Neural crest cell (in vitro differentiated cells): ENCODE measurements around the gene CMAS. TPM values are rescaled to one million over a fixed set of nuclear protein-coding genes. Genes with fewer than 3 reads are reported as not detected.

ENCODE experiments used
- DNase-seq: peaks from one replicate; pipeline ENCODE4 v3.0.0; 2021; ENCODE audit warnings: low read depth, mixed read lengths, low spot score
- H3K27ac Mint-ChIP-seq: one replicate; pipeline ENCODE4 v1.8.0; 2021; ENCODE audit warnings: mild to moderate bottlenecking, mixed read lengths; ENCODE audit not compliant: unreplicated experiment
- H3K27me3 Mint-ChIP-seq: 2 replicates; pipeline ENCODE4 v1.8.0; 2021; ENCODE audit warnings: low read depth, mild to moderate bottlenecking, mixed read lengths
- H3K36me3 Mint-ChIP-seq: 2 replicates; pipeline ENCODE4 v1.8.0; 2021; ENCODE audit warnings: low read depth, mild to moderate bottlenecking, mixed read lengths
- H3K4me1 Mint-ChIP-seq: 2 replicates; pipeline ENCODE4 v1.8.0; 2021; ENCODE audit warnings: mixed read lengths
- H3K4me3 Mint-ChIP-seq: one replicate; pipeline ENCODE4 v1.8.0; 2021; ENCODE audit warnings: mild to moderate bottlenecking, mixed read lengths
- H3K9me3 Mint-ChIP-seq: 2 replicates; pipeline ENCODE4 v1.8.0; 2021; ENCODE audit warnings: mixed read lengths
- CTCF ChIP-seq: fragments of 200-600 bp; sonication (generic); conservative IDR thresholded peaks from 2 replicates; pipeline ENCODE4 v1.5.0; 2021; ENCODE audit warnings: antibody characterized with exemption, mild to moderate bottlenecking
- total RNA-seq: library from RNA; stranded (reverse); gene quantifications from 2 replicates; pipeline ENCODE4 v1.2.1, GENCODE V29; 2021

CMAS gene
- total RNA-seq, 1 donor from 2014 or later = 39.0 TPM

- no peak for DNase-seq
- no peaks in the 10 kb centered on the region for H3K27me3 Mint-ChIP-seq
- no peak overlapping the region for H3K4me3 Mint-ChIP-seq
- no peak for TF ChIP-seq CTCF
- H3K36me3 Mint-ChIP-seq = no peaks in the 10 kb centered on the region
- H3K27ac Mint-ChIP-seq = no peak overlapping the region
- peaks cover 12% of the 10 kb centered on the region for H3K9me3 Mint-ChIP-seq
- peaks cover 10% of the 10 kb centered on the region for H3K4me1 Mint-ChIP-seq
Observed at GRCh38 chr12:22029991-22030390, 16.0 kb upstream of the CMAS start.

- Mint-ChIP-seq H3K27ac (no peak overlapping the region), H3K9me3 (peaks cover 8% of the 10 kb centered on the region), H3K4me1 (peaks cover 21% of the 10 kb centered on the region), H3K27me3 (no peaks in the 10 kb centered on the region), H3K36me3 (no peaks in the 10 kb centered on the region), H3K4me3 (no peak overlapping the region)
- no peak for DNase-seq
- TF ChIP-seq CTCF = no peak
Observed at GRCh38 chr12:22032732-22033131, 13.3 kb upstream of the CMAS start.

- Mint-ChIP-seq H3K9me3 (peaks cover 5% of the 10 kb centered on the region), H3K27ac (no peak overlapping the region), H3K4me1 (peaks cover 17% of the 10 kb centered on the region), H3K36me3 (no peaks in the 10 kb centered on the region), H3K4me3 (no peak overlapping the region), H3K27me3 (no peaks in the 10 kb centered on the region)
- DNase-seq = no peak
- TF ChIP-seq CTCF = no peak
Observed at GRCh38 chr12:22034709-22035506, 11.1 kb upstream of the CMAS start.

- no peak for DNase-seq
- Mint-ChIP-seq H3K27me3 (no peaks in the 10 kb centered on the region), H3K9me3 (peaks cover 5% of the 10 kb centered on the region), H3K4me1 (peaks cover 17% of the 10 kb centered on the region), H3K36me3 (no peaks in the 10 kb centered on the region), H3K27ac (no peak overlapping the region), H3K4me3 (no peak overlapping the region)
- TF ChIP-seq CTCF = no peak
Observed at GRCh38 chr12:22037947-22038346, 8.1 kb upstream of the CMAS start.

GRCh38 chr12:22038734-22039133, 7.3 kb upstream of the CMAS start:
- no peak for DNase-seq
- H3K4me3 Mint-ChIP-seq = no peak overlapping the region
- no peak overlapping the region for H3K27ac Mint-ChIP-seq
- no peak for TF ChIP-seq CTCF
- H3K27me3 Mint-ChIP-seq = no peaks in the 10 kb centered on the region
- peaks cover 17% of the 10 kb centered on the region for H3K4me1 Mint-ChIP-seq
- peaks cover 5% of the 10 kb centered on the region for H3K9me3 Mint-ChIP-seq
- no peaks in the 10 kb centered on the region for H3K36me3 Mint-ChIP-seq
